GM12878 (cell line): ENCODE measurements around the gene CDC14A.

Experiments used
- CEBPB ChIP-seq, 2 experiments: fragments of 150-350 bp in 1 of 2; IDR thresholded peaks; 2 replicates each; pipeline ENCODE4 v1.6.1; 2012 to 2014; ENCODE audit warnings: low read depth in 2 of 2, low read length in 2 of 2, borderline replicate concordance in 1 of 2, inconsistent platforms in 1 of 2
- EZH2 ChIP-seq: IDR thresholded peaks from 2 replicates; pipeline ENCODE4 v1.6.1; 2012; ENCODE audit warnings: low read depth, mild to moderate bottlenecking, control low read depth, inconsistent platforms, low read length, borderline replicate concordance; ENCODE audit not compliant: control insufficient read depth
- FOS ChIP-seq: IDR thresholded peaks from 3 replicates; pipeline ENCODE4 v1.6.1; 2011; ENCODE audit warnings: borderline replicate concordance; ENCODE audit not compliant: insufficient read length; ENCODE audit errors: extremely low read depth
- POLR2A ChIP-seq: IDR thresholded peaks from 2 replicates; pipeline ENCODE4 v1.6.1; 2011; ENCODE audit warnings: low read depth, mild to moderate bottlenecking, low read length
- RFX5 ChIP-seq: IDR thresholded peaks from 2 replicates; pipeline ENCODE4 v1.6.1; 2011; ENCODE audit warnings: low read depth, low read length, improper control_type of control experiment
- SPI1 ChIP-seq: IDR thresholded peaks from 2 replicates; pipeline ENCODE4 v1.6.1; 2011; ENCODE audit warnings: low read depth, mild to moderate bottlenecking, low read length, moderate library complexity, borderline replicate concordance; ENCODE audit not compliant: insufficient read depth
- SRF ChIP-seq, 2 experiments: IDR thresholded peaks; 2 replicates each; pipeline ENCODE4 v1.6.1; 2011; ENCODE audit warnings: low read depth in 2 of 2, low read length in 2 of 2, mild to moderate bottlenecking in 1 of 2, moderate library complexity in 1 of 2
- ZNF274 ChIP-seq: IDR thresholded peaks from one replicate; pipeline ENCODE4 v1.8.0; 2011; ENCODE audit not compliant: insufficient read length, insufficient read depth
- TF ChIP-seq, protein P1 (sequence below), 3 experiments: IDR thresholded peaks in 2 of 3; conservative IDR thresholded peaks in 1 of 3; 2 replicates each; pipeline ENCODE4 v1.5.1; 2011; ENCODE audit warnings: low read depth in 3 of 3, low read length in 3 of 3, mild to moderate bottlenecking in 3 of 3, control low read depth in 2 of 3, moderate library complexity in 2 of 3, inconsistent platforms in 1 of 3, mixed read lengths in 1 of 3; ENCODE audit not compliant: control insufficient read depth in 2 of 3, insufficient read depth in 1 of 3; ENCODE audit errors: extremely low read depth in 1 of 3

DNA sequence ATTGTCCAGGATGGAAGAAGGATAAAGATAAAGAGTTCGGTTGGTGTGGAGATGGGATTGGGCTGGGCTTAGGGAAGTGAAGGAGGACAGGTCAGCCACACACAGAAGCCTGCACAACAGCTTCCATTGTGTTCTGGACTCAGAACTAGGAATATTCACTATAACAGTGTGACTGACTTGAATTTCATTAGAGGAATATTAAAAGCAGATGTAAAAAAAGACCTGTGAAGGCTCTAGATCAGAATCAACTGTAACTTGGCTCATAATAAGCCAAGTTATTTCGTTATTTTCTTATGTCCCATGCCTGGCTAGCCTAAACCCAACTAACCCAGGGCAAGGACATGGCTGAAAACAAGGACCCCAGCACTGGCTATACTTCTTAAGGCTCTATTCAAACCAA lies 129.0 kb downstream of the CDC14A start:
- TF ChIP-seq CEBPB (IDR thresholded peaks at IDR 0.05; ENCODE audit: borderline replicate concordance in 1 of 2, low read depth in 2 of 2, low read length in 2 of 2) (no peak), POLR2A (no peak), EZH2 (no peak), SRF (IDR thresholded peaks at IDR 0.05; ENCODE audit: low read depth in 2 of 2, low read length in 2 of 2) (no peak), RFX5 (no peak), SPI1 (no peak), ZNF274 (no peak), FOS (no peak)
- TF ChIP-seq, protein P1, sequence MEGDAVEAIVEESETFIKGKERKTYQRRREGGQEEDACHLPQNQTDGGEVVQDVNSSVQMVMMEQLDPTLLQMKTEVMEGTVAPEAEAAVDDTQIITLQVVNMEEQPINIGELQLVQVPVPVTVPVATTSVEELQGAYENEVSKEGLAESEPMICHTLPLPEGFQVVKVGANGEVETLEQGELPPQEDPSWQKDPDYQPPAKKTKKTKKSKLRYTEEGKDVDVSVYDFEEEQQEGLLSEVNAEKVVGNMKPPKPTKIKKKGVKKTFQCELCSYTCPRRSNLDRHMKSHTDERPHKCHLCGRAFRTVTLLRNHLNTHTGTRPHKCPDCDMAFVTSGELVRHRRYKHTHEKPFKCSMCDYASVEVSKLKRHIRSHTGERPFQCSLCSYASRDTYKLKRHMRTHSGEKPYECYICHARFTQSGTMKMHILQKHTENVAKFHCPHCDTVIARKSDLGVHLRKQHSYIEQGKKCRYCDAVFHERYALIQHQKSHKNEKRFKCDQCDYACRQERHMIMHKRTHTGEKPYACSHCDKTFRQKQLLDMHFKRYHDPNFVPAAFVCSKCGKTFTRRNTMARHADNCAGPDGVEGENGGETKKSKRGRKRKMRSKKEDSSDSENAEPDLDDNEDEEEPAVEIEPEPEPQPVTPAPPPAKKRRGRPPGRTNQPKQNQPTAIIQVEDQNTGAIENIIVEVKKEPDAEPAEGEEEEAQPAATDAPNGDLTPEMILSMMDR (IDR thresholded peaks at IDR 0.05 in 2 of 3, conservative IDR thresholded peaks at IDR 0.05 in 1 of 3; ENCODE audit: control insufficient read depth in 2 of 3, extremely low read depth in 1 of 3, insufficient read depth in 1 of 3, low read depth in 3 of 3, low read length in 3 of 3), result no peak
